HG03521 (cell line): Measurements from ENCODE around the gene PRAC1.

Experiments
- ATAC-seq: cut with Tn5 transposase; IDR thresholded peaks from one replicate; pipeline ENCODE4 v1.9.1; 2021; ENCODE audit warnings: mild to moderate bottlenecking, moderate library complexity; ENCODE audit not compliant: unreplicated experiment

PRAC1 gene

DNA sequence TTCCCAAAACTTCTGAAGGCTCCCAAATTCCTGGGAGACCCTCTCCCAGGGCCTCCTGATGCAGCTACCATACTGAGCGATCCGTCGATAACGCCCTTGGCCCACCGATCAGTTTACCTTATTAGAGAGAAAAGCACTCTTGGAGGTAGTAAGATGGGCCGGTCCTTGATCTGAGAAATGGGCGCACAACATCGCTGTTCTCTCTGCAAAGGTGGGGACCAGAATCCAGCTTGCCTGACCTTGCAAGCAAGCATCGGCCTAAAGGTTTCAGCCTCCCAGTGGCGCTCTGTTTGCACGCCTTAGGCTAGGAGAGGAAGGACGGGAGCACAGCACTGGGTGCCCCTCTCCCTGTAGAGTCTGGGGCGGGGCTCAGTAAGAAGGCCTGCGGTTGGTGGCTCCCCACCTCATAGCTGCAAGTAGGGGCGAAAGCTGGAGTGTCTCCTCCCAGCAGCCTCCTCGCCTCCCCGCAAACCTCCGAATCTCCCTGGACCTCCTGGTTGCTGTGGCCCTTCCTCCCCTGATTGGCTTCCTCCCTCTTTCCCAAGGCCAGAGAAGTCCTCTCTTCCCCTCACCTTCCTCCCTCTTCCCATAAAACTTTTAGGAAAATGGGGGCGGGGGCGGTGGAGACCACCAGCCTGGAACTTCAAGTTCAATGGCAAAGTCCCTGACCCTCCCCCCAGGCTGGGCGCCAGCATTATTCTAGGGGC is at the start of gene PRAC1:
PRAC1 (minus strand) TSS at position 318 of the 707 bp plus-strand sequence; CDS start at position 192, 126 bp downstream.
- ATAC-seq, result no peak

- no peak for ATAC-seq
These were observed 48.6 kb upstream of the PRAC1 start for GRCh38 chr17:48770954-48771353.

DNA sequence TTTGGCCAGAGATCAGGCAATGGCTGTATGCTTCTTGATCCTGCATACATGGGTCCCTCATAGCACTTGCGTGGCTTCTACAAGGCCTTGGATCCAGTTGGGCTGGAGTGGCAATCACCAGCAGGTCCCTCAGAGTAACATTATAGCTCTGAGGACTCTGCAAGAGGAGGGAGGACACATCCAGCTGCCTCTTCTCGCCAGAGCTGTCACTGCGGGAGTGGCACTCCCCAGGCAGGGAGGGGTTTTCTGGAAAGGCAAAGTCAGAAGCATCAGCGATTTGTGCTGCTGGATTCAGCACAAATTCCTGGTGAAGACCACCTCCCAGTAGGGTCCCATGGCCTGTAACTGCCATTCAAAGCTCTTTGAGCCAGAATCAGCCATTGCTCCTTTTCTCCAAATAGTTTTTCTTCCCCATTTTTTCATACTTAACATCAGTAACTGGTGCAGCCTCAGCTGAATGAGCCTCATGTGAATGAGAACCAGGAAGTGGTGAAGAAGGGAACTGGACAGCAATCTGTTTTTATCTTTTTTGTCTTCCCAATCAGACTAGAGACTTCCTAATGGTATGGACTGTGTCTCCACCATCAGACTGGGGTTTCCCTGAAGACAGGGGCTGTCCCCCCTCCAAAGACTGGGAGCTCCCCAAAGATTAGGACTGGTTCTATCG is 46.8 kb upstream of the PRAC1 start:
- no peak for ATAC-seq

DNA sequence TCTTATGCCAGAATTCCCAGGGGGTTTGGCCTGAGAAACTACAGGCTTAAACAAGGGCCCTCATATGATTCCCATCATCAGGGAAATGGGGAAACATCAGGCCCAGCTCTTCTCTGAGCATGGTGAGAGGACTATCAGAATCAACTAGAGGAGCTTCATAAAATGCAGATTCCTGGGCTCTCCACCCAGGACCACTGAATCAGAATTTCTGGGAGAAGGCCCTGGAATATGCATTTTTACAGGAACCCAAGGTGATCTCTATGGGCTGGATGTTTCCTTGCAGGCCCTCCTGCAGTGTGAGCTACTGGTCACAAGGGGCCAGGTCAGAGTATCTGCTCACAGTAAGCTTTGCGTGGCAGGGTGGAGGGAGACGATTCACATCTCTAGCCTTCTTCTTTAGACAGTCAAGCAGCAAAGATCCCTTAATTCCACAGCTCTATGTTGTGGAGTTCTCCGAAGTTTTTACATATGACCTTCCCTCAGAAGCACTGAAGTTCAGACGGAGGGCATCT is 45.0 kb upstream of the PRAC1 start:
- no peak for ATAC-seq

DNA sequence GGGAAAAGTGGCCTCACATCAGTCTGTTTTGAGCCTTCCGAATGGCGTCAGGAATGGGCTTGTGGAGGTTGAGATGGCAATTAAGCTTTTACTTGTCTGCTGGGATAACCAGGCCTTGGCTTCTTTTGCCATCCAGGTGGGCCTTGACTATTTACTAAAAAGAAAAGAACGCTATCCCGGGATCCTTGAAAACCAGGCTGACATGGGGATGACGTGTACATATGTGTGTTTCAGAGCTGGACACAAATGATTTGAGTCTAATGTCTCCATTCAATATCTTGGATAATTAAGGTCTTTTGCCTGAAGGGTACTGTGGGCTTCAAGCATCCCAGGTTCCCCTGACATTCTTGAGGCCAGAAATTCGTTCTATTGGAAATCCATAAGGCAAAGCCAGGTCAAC is 38.8 kb upstream of the PRAC1 start:
- ATAC-seq, result no peak

DNA sequence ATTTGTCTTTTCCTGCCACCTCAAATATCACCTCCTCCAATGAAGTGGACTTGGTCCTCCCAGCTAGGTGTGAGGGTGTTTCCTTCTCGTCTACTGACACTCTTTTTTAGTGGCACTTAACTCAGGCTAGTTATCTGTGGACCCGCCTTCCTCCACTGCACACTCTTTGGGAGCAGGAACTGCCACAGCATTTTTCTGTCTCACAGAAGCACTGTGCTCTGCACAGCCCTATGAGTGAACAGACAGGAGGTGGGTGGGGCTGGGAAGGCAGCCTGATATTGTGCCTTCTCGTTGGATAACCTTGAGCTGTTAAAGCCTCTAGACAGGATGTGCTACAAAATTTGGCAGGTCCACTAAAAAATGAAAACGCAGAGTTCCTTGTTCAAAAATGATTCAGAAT is 38.1 kb upstream of the PRAC1 start:
- no peak for ATAC-seq

DNA sequence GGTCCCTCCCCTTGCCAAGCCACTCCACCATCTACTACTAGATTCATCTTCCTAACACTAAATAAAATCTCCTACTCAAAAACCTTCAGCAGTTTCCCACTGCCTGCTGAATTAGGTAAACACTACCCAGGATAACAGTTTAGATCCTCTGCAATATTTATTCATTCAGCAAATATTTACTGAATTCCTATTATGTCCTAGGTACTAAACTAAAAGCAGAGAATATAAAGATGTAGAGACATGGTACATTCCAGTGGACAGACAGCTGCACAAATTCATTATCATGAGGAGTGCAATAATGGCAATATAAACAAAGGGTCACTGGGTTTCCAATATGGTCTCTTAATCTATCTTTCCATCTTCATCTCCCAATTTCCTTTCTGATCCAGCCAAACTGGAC is 37.0 kb upstream of the PRAC1 start:
- no peak for ATAC-seq

DNA sequence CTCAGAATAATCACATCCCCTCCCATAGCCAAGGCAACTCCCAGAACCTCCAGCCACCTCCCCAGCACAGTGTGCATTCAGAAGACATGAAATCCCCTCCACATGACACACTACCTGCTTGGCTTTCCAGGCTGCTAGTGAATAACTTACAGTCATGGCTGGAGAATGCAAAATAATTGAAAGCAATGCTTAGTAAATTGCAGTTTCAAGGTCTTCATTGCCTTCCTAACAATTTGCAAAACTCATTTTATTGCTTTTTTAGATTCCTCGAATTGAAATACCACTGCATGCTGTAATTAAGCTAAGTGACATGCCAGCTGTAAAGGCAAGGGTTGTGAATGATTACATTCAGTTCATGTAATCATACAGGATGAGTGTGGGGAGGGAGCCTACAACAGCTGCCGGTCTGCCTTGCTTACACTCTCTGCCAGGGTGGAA is 35.2 kb upstream of the PRAC1 start:
- ATAC-seq, result no peak

DNA sequence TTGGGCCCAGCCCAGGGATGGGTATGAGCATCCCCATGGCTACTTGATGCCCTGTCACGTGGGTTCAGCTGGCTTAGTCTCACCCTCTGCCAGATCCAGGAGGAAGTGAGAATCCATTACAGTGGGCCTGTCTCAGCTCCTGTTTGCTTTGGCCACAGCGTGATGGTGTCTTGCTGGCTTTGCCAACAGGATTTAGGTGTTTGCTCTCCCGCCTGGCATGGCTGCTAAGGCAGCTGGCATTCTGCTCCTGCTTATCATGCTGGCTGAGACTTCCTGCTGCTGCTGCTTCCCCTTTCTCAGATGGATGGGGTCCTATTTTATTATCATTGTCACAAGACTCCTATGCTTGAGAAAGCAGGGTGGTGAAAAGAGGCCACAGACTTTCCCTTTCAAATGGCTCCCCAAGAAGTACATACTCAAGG is 34.5 kb upstream of the PRAC1 start:
- no peak for ATAC-seq

DNA sequence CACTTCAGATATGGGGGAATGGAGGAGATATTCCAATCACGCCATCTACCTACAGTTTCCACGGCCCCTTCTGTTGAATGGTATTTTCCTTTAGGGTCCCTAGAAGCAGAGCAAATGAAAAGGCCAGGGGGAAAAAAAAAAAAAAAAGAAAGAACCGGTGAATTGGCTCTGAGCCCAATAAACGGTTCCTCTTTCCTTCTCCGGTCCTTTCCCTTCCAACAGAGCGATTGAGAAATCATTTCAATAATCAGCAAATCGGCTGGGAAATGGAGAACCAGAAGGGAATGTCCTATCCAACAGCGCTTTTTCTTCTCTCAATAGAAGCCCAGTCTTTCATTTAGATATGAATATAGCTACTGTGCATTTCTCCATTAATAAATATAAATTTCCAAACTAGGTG is 33.0 kb upstream of the PRAC1 start:
- ATAC-seq, result no peak

DNA sequence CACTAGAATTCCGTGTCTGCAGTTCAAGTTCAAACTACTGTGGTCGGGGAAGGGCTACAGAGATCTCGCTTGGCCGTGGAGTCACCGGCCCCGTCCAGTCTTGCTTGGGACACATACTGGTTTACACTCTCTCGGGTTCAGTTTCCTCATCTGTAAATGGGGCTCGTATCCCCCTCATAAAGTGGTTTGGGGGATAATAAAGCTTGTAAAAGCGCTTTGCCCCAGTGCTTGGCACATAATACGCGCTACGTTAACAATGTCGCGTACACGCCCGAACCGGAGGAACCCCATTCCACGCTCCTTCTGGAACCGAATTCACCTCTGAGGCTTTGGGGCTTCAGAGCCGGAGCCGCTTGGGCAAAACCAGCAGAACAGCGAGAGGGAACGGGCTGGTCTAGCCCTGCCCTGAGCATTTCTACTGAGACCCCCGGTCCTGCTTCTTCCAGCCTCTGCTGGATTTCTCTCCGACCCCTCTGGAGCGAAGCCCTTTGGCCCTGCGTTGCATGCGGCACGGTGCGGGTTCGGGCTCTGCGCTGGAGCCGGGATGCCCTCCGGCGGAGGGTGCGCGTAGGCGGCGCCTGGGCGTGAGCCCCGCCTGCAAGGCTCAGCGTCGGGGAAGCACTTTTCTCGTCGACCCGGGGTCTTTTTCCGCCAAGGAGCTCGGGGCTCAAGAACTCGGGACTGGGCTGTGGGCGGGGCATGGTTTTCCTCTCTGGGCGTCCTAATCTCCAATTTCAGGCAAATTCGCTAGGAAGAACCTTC is 32.4 kb upstream of the PRAC1 start:
- ATAC-seq, result no peak

DNA sequence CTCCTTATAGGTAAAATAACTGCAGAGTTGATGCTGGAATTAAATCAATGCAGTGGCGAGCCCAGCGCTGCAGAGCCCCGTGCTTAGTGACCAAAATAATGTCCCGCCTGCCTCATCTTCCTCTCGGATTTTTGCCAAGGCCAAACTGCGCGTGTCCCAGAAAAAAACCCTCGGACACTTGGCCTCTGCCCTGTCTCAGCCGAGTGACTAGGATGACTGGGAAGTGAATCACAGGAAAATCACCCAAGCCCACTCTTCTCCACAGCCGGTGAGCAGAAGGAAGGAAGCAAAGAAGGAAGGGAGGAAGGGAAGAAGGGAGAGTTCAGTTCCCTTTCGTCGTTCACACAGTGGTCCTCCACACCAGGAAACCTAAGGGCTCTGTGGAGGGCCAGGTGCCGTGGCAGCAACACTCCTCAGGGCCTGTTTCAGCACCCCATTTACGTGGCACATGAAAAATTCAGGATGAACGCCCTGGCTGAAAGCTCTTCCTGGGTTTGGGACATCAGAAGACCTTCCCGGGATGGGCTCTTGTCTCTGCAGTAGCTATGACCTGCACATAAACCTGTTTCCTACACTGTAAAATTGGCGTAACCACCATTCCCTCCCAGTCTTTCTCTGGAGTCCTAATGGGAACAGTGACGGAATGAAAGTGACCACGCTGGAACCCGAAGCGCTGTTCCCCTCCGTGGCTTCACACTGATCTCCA is 31.6 kb upstream of the PRAC1 start:
- no peak for ATAC-seq

DNA sequence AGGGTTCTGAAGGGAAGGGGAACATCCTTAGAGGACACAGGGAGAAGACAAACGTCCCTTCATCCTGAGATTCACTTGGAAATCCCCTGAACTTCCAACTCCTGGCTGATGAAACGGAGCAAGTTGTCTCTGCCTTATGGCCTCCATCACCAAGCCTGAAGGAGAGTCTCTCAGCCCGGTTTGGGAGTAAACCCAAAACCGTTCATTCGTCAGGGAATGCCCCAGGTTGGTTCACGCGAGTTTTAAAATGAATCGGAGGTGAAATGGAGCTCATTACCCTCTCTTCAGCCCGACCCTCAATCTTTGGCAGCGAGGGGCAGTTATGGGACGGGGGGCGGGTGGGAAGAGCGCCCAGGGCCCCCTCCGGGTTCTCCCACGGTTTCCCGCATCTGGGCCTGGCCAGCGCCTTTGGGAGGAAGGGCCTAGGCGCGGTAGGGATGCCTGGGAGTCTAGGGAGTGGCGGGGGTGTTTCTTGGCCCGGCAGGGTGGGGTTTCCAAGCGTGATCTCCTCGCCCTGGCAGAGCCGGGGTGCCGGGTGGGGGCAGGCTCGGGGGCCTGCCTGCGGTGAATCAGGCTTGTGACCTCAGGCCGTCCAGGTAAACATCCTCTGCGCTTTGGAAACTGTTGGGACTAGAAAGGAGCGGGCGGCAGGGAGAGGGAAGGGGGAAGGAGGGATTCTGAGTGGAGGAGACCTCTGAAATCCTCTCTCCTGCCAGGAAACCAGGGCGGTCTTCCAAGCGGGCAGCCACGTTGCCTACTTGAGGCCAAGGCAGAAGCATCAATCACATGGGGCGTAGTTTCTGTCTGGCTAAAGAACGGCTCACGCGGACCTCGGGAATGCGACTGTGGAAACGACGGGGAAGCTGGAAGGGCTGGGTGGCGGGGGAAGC is 30.3 kb upstream of the PRAC1 start:
- no peak for ATAC-seq

GRCh38 chr17:48751733-48752398 is 29.5 kb upstream of the PRAC1 start:
- ATAC-seq, result no peak

GRCh38 chr17:48751172-48751571 is 28.9 kb upstream of the PRAC1 start:
- no peak for ATAC-seq

DNA sequence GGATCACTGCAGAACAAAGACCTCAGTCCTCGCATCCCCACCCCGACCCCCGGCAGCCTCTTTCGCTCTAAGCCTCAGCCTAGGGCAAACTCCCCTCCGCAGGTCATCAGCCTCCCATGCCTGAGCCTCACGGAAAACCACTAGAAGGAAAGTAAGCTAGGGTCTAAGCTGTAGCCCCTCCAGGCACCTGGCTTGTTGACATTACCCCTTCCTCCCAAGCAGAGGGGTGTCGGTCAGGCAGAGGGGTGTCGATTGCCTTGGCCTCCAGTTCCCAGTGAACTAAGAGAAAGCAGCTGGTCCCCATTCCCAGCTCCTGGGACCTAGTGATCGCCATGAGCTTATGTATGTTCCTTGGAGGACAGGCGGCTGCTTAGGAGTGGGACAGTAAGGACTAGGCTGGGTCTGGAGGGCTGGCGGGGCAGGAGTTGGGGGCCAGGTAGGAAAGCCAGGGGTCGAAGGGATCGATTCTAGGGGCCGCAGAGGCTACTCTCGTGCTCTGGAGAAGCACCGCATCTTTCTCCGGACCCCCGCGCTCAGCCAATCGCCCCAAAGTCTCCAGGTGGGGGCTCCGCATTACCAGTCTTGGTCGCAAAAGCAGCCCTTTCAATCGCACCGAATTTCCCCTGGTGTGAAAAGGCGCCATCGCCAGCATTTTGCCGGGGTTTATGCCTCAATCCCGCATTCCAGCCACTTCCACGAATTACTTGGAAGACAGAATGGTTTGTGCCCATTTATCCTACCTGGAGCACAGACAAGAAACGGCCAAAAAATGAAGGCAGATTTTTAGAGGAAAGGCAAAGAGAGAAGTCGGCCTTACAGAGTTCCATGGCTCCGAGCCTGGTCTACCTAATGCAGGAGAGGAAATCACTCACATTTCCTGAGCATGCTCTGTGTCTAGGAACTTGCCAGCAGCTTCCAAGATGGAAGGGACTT is 27.6 kb upstream of the PRAC1 start:
- no peak for ATAC-seq

- no peak for ATAC-seq
These were observed 26.6 kb upstream of the PRAC1 start for GRCh38 chr17:48748718-48749566.
